ENCODE measurements around the gene IMPACT. TPM values are rescaled to one million over a fixed set of nuclear protein-coding genes. Genes with fewer than 3 reads are reported as not detected.

Gene IMPACT
- total RNA-seq, 2 experiments from 2014 or later, result 14.1 to 14.7 TPM

DNA sequence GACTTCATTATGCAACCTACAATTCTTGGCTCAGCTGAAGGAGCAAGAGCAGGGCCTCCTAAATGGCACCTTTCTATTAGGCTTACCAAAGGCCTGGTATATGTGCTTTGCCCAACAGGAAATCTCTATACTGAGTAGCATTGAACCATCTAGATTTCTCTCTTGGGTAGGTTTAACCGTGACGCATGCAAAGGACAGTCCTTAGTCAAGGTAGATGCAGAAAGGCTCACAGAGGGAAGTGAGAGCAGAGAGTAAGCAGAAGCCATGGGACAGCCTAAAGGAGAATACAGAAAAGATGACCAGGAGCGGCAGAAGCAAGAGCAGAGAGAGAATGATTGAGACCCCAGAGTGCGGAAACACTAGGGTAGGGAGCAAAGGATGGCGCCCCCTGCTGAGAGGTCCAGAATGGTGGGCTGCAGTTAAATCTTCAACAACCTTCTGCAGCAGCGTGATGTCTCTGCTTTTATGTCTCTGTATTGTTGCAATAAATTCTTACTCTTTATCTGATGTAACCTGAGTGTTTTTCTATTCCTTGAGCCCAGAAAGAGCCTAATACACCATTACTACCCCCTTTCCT lies 24.2 kb upstream of the IMPACT start:
- no peaks in the 10 kb centered on the region for H3K36me3 Mint-ChIP-seq
- POLR2A ChIA-PET, result no interaction called here
- no peaks in the 10 kb centered on the region for H3K9me3 Mint-ChIP-seq
- peaks cover 37% of the 10 kb centered on the region for H3K27me3 Mint-ChIP-seq
- ATAC-seq (ENCODE audit: low read depth) (no peak), DNase-seq (no peak)
- no peak overlapping the region for H3K27ac Mint-ChIP-seq
- H3K4me3 Mint-ChIP-seq, result no peak overlapping the region
- H3K4me1 Mint-ChIP-seq, result peaks cover 4% of the 10 kb centered on the region

DNA sequence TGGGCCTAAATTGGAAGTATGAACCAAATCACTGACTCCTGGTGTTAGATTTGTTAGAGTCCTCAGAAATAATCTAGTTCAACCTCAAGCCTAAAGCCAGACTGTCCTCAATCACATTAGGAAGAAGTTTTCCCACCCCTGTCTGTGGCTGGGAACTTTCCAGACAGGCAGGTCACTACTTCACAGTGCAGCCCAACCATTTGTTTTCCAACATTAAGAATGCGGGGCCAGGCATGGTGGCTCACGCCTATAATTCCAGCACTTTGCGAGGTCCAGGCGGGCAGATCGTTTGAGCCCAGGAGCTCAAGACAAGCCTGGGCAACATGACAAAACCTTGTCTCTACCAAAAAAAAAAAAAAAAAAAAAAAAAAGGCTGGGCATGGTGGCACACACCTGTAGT lies 23.4 kb upstream of the IMPACT start:
- Mint-ChIP-seq H3K4me1 (peaks cover 1% of the 10 kb centered on the region), H3K27ac (no peak overlapping the region), H3K27me3 (peaks cover 35% of the 10 kb centered on the region), H3K9me3 (no peaks in the 10 kb centered on the region), H3K4me3 (no peak overlapping the region), H3K36me3 (no peaks in the 10 kb centered on the region)
- POLR2A ChIA-PET, result no interaction called here
- no peak for DNase-seq
- ATAC-seq (ENCODE audit: low read depth), result no peak

DNA sequence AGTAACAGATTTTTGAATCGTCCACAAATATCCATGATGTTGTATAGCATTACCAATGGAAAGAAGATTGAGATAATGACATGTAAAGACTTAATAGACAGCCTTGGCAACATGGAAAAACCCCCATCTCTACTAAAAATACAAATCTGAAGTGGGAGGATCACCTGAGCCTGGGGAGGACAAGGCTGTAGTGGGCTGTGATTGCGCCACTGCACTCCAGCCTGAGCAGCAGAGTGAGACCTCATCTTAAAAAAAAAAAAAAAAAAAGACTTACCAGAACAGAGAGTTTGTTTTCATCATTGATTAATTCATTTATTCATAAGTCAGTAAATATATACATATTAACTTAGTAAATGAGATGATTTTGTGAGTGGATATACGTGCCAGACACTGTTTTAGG lies 21.9 kb upstream of the IMPACT start:
- no peak overlapping the region for H3K4me3 Mint-ChIP-seq
- H3K27ac Mint-ChIP-seq, result no peak overlapping the region

DNA sequence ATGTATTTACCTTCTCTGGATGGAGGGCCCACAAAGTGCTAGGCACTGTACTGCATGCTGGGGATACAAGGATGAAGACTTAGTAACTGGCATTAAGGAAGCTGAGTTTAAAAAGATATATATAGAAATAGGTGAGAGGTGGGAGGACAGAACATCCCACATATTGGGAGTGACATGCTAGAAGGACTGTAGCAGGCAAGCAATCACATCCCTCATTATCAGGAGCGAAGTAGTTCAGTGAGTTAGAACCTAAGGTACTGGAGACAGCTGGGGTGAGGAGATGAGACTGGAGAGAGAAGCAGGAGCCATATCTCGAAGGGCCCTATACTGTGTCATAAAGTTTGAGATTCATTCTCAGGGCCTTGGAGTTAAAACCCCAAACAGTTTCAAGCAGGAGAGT lies 18.0 kb upstream of the IMPACT start:
- DNase-seq (no peak), ATAC-seq (ENCODE audit: low read depth) (no peak)
- H3K4me1 Mint-ChIP-seq, result no peaks in the 10 kb centered on the region
- H3K27me3 Mint-ChIP-seq, result peaks cover 20% of the 10 kb centered on the region
- no peaks in the 10 kb centered on the region for H3K9me3 Mint-ChIP-seq
- POLR2A ChIA-PET, result no interaction called here
- no peak overlapping the region for H3K27ac Mint-ChIP-seq
- no peaks in the 10 kb centered on the region for H3K36me3 Mint-ChIP-seq
- H3K4me3 Mint-ChIP-seq, result no peak overlapping the region

More for the DNA sequence above, 21.9 kb upstream of the IMPACT start:
- DNase-seq, result no peak
- Mint-ChIP-seq H3K27me3 (peaks cover 25% of the 10 kb centered on the region), H3K4me1 (no peaks in the 10 kb centered on the region), H3K9me3 (no peaks in the 10 kb centered on the region), H3K36me3 (no peaks in the 10 kb centered on the region)
- no peak for ATAC-seq (ENCODE audit: low read depth)
- POLR2A ChIA-PET, result no interaction called here

DNA sequence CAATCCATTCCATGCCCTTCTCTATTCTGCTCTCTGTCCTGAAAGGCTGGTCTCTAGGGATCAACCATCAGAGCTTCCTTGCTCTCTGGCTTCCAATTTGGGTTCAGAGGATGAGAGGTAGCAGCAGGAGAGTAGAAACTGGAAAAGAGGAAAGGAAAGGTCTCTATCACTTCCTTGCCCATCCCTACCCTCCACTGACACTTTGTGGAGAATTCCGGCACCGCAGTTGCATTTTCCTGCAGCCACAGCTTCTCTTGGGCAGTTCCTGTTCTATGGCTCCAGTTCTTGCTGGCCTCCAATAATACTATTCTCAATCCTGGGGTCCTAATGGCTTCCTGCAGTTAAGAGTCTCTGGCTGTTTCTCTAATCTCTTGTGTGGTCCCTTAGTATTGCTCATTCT lies 13.3 kb upstream of the IMPACT start:
- no peaks in the 10 kb centered on the region for H3K9me3 Mint-ChIP-seq
- DNase-seq (no peak), ATAC-seq (ENCODE audit: low read depth) (no peak)
- no peaks in the 10 kb centered on the region for H3K36me3 Mint-ChIP-seq
- no peaks in the 10 kb centered on the region for H3K4me1 Mint-ChIP-seq
- no peak overlapping the region for H3K27ac Mint-ChIP-seq
- POLR2A ChIA-PET, result no interaction called here
- H3K4me3 Mint-ChIP-seq, result no peak overlapping the region
- peaks cover 13% of the 10 kb centered on the region for H3K27me3 Mint-ChIP-seq

DNA sequence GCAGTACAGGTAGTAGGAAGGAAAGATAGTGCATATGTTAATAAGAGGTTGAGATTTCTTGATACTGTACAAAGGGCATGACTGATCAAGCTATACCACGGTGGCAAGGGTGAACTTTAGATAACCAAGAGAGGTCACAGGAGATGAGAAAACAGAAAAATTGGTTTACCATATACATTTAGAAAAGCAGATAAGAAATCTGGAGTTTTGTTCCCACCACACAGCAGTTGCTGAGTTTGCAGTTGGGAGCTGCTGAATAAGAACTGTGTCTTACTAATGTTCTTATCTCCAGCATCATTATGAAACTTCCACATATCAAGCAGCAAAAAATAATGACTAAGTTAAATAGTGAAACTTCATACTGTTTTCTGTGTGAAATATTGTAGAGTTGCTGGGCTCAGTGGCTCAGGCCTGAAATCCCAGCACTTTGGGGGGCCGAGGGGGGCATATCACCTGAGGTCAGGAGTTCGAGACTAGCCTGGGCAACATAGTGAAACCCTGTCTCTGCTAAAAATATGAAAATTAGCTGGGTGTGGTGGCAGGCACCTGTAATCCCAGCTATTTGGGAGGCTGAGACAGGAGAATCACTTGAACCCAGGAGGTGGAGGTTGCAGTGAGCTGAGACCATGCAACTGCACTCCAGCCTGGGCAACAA lies 12.0 kb upstream of the IMPACT start:
- no peak for ATAC-seq (ENCODE audit: low read depth)
- POLR2A ChIA-PET, result interaction anchor here (0.7 kb wide), 1 partner anchor 63 kb away, joined by 4 read pairs; no protein-coding TSS in a partner anchor
- no peak for DNase-seq
- Mint-ChIP-seq H3K4me3 (no peak overlapping the region), H3K36me3 (no peaks in the 10 kb centered on the region), H3K4me1 (no peaks in the 10 kb centered on the region), H3K27me3 (peaks cover 13% of the 10 kb centered on the region), H3K27ac (no peak overlapping the region), H3K9me3 (no peaks in the 10 kb centered on the region)

DNA sequence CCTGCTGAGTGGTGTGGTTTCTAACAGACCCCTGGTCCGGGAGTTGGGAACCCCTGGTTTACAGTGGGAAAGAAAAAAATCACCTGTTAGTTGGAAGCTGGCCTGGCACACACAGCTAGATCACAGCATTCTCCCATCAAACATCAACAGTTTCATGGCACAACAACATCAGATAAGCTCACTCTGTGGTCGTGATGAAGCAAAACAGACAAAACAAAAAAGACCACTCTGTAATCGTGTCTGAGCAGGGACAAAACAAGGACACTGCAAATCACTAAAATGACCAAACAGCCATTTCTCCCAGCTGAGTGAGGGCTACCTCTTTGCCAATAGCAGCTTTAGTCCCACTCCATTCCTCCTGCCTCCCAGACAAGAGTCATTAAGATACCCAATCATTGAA lies 9.0 kb upstream of the IMPACT start:
- H3K27me3 Mint-ChIP-seq, result peaks cover 25% of the 10 kb centered on the region
- no peak for DNase-seq
- no peaks in the 10 kb centered on the region for H3K36me3 Mint-ChIP-seq
- peaks cover 2% of the 10 kb centered on the region for H3K9me3 Mint-ChIP-seq
- POLR2A ChIA-PET, result no interaction called here
- H3K4me1 Mint-ChIP-seq, result no peaks in the 10 kb centered on the region
- no peak for ATAC-seq (ENCODE audit: low read depth)
- no peak overlapping the region for H3K4me3 Mint-ChIP-seq
- H3K27ac Mint-ChIP-seq, result no peak overlapping the region

DNA sequence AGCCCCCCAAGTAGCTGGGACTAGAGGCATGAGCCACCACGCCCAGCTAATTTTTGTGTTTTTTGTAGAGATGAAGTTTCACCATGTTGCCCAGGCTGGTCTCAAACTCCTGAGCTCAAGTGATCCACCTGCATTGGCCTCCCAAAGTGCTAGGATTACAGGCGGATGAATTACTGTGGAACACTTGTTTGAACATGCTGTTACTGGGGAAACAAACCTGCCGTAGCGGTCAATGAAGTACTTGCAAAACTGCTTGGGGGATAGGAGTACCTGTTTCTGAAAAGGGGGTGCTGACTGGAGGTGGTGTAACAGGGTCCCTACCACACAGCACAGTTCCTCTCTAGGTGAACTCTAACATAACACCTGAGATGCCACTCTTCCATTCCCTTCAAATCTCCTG lies 5.9 kb upstream of the IMPACT start:
- no peak overlapping the region for H3K27ac Mint-ChIP-seq
- no peak for DNase-seq

DNA sequence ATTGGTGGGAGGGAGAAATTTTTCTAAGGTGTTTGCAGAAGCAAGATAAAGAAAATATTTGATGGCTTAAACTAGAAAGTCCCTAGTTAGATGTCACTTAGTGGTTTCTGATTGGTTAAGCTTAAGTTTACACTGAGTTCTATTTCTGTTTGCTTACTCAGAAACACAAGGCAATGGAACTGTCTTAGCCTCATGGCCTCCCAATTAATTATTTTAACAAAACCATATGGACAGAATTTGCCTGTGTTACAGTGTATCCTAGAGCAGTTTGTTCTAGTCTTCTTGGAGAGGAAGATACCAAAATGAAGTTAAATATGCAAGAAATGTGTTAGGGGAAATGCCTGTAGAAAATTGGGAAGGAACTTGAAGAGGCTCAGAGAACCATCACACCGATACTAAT lies 4.6 kb upstream of the IMPACT start:
- Mint-ChIP-seq H3K9me3 (peaks cover 7% of the 10 kb centered on the region), H3K27ac (no peak overlapping the region), H3K27me3 (peaks cover 29% of the 10 kb centered on the region), H3K4me3 (no peak overlapping the region), H3K36me3 (peaks cover 8% of the 10 kb centered on the region), H3K4me1 (no peaks in the 10 kb centered on the region)
- POLR2A ChIA-PET, result no interaction called here
- no peak for ATAC-seq (ENCODE audit: low read depth)
- no peak for DNase-seq

More for the DNA sequence above, 5.9 kb upstream of the IMPACT start:
- no peak for ATAC-seq (ENCODE audit: low read depth)
- no peak overlapping the region for H3K4me3 Mint-ChIP-seq
- peaks cover 3% of the 10 kb centered on the region for H3K36me3 Mint-ChIP-seq
- POLR2A ChIA-PET, result no interaction called here
- peaks cover 5% of the 10 kb centered on the region for H3K9me3 Mint-ChIP-seq
- H3K27me3 Mint-ChIP-seq, result peaks cover 27% of the 10 kb centered on the region
- H3K4me1 Mint-ChIP-seq, result no peaks in the 10 kb centered on the region

DNA sequence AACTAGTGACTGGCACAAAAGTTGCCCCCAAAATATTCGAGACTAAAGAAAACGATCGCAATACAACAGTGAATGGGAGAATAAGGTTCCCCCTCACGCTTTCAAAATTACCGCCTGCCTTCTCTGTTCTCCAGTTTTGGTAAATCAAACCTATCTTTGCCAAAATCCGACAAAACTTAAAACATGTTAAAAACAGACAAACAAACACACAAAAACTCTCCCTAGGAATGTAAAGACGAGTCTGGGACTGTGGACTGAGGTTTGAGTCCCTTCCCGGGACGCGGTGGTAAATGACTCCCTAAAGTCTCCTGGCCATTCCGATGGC lies 435 bp upstream of the IMPACT start:
- DNase-seq (no peak), ATAC-seq (ENCODE audit: low read depth) (no peak)
- POLR2A ChIA-PET, result interaction anchor here (1.6 kb wide), 1 partner anchor 28 kb away, joined by 5 read pairs; the partner anchor contains the start of gene OSBPL1A
- Mint-ChIP-seq H3K9me3 (peaks cover 7% of the 10 kb centered on the region), H3K27me3 (peaks cover 17% of the 10 kb centered on the region), H3K4me1 (peaks cover 14% of the 10 kb centered on the region), H3K4me3 (peak overlapping the region; percentile 72), H3K36me3 (peaks cover 14% of the 10 kb centered on the region), H3K27ac (peak overlapping the region; percentile 71)

DNA sequence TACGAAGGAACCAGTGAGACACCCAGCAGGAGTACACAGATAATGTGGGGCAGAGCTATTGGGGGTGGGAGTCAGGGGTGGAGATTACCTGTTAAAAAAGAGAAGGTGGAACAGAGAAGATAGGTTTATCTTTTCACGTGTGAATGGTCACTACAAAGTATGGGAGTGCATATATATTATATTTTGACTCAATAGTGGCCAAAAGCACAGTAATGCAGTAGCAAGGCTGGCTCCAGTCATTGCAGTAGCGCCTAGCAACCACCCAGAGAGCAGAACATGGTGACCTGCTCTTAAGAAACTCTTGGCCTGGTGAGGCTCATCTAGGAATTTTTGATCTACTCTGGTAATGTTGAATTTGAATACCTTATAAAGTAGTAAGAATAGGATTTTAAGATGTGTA lies 1.0 kb downstream of the IMPACT start:
- Mint-ChIP-seq H3K4me1 (peaks cover 17% of the 10 kb centered on the region), H3K27ac (peak overlapping the region; percentile 93), H3K27me3 (peaks cover 6% of the 10 kb centered on the region), H3K9me3 (peaks cover 5% of the 10 kb centered on the region), H3K4me3 (peak overlapping the region; percentile 90), H3K36me3 (peaks cover 14% of the 10 kb centered on the region)
- POLR2A ChIA-PET, result interaction anchor here (1.6 kb wide), 1 partner anchor 30 kb away, joined by 5 read pairs; the partner anchor contains the start of gene OSBPL1A
- ATAC-seq (ENCODE audit: low read depth) (no peak), DNase-seq (no peak)

DNA sequence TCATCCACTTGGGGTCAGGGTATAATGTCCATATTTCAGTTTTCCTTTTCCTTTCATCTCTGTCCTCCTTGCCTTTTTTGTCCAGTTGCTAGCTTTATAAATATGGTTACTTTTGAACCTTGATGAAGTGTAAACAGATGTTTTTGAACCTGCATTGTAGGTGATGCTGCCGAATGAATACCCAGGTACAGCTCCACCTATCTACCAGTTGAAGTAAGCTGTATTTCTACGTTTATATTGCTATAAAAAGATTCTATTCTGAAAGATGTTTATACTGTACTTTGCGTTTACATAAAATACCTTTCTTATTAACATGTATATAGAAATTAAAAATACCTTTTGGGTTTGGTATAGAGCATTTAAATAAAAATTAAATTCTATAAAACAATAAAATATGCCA lies 2.2 kb downstream of the IMPACT start:
- H3K27ac Mint-ChIP-seq, result no peak overlapping the region
- H3K27me3 Mint-ChIP-seq, result peaks cover 6% of the 10 kb centered on the region
- DNase-seq, result no peak
- peaks cover 5% of the 10 kb centered on the region for H3K9me3 Mint-ChIP-seq
- no peak for ATAC-seq (ENCODE audit: low read depth)
- no peak overlapping the region for H3K4me3 Mint-ChIP-seq
- H3K4me1 Mint-ChIP-seq, result peaks cover 20% of the 10 kb centered on the region
- H3K36me3 Mint-ChIP-seq, result peaks cover 14% of the 10 kb centered on the region
- POLR2A ChIA-PET, result no interaction called here

DNA sequence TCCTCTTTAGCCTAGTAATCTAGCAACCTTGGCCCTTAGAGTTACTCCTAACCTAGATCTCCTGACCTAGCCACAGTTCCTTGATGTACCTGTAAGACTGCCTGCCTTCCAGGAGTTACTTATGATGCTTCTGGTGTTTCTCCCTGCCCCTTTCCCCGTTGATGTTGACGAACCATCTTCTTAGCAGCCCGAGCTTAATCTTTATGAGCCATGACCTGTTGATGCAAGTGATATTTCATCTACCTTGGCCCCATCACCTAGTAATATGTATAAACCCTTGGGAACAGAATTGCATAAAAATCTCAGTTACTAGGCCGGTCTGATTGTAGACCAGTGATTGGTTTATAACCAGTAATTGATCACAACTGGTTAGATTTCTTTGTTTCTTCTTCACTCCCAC lies 2.7 kb downstream of the IMPACT start:
- peaks cover 6% of the 10 kb centered on the region for H3K27me3 Mint-ChIP-seq
- H3K4me3 Mint-ChIP-seq, result no peak overlapping the region
- DNase-seq, result no peak
- POLR2A ChIA-PET, result no interaction called here
- H3K9me3 Mint-ChIP-seq, result peaks cover 5% of the 10 kb centered on the region
- no peak for ATAC-seq (ENCODE audit: low read depth)
- peaks cover 14% of the 10 kb centered on the region for H3K36me3 Mint-ChIP-seq
- peaks cover 20% of the 10 kb centered on the region for H3K4me1 Mint-ChIP-seq
- H3K27ac Mint-ChIP-seq, result no peak overlapping the region

DNA sequence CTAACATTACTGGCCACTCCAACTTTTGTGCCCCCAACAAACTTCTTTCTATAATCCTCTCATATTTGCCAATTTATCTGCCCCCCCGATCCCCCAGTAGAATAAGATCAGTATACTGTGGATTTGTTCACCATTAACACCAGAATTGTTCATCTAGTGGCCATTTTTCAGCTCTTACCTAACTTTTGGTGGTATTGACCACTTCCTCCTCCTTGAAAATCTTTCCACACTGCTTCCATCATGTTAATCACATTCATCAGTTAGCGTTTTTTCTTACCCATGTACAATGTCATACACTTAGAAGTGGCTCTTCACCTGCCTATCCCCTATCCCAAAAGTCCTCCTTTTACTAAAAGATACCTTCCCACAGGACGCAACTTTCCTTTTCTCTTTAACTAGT lies 6.1 kb downstream of the IMPACT start:
- no peaks in the 10 kb centered on the region for H3K27me3 Mint-ChIP-seq
- peaks cover 17% of the 10 kb centered on the region for H3K4me1 Mint-ChIP-seq
- H3K4me3 Mint-ChIP-seq, result no peak overlapping the region
- H3K27ac Mint-ChIP-seq, result no peak overlapping the region
- POLR2A ChIA-PET, result no interaction called here
- H3K36me3 Mint-ChIP-seq, result peaks cover 6% of the 10 kb centered on the region
- DNase-seq (no peak), ATAC-seq (ENCODE audit: low read depth) (no peak)
- no peaks in the 10 kb centered on the region for H3K9me3 Mint-ChIP-seq

Data from activated naive CD8-positive, alpha-beta T cell treated with anti-CD3 and anti-CD28 coated beads, Interleukin-2, amount 10 ng/mL, durations not matched to agents 7 days and 5 days (primary cell).